ENCODE data around the gene LMO3.

- no peak for TF ChIP-seq SP1 (IDR thresholded peaks at IDR 0.05)
- no peak for TF ChIP-seq SUZ12 (IDR thresholded peaks at IDR 0.05)
Observed at GRCh38 chr12:16634786-16635185, 28.8 kb upstream of the LMO3 start.
